Measurements from ENCODE around the gene ANKH.
A peak's percentile ranks its signal among the peaks of the same experiment; 100 is the strongest.

ANKH gene

GRCh38 chr5:14678773-14679334 lies 192.7 kb downstream of the ANKH start:
- Histone ChIP-seq H3K27me3 (ENCODE audit: insufficient read depth, low read length) (no peaks in the 10 kb centered on the region), H3K4me3 (ENCODE audit: low read depth, low read length) (no peak overlapping the region), H4K12ac (ENCODE audit: low read depth, low read length) (no peak overlapping the region), H2BK120ac (ENCODE audit: insufficient read depth, low read length, poor library complexity) (no peak overlapping the region), H2AK5ac (ENCODE audit: low read length) (no peak overlapping the region), H3K27ac (ENCODE audit: low read depth, low read length) (no peak overlapping the region), H3K9ac (ENCODE audit: low read length) (no peak overlapping the region), H3K79me1 (ENCODE audit: low read length) (no peaks in the 10 kb centered on the region), H2BK5ac (ENCODE audit: low read depth, low read length, poor library complexity) (no peak overlapping the region), H3K36me3 (ENCODE audit: control insufficient read depth in 1 of 2, insufficient read depth in 2 of 2, low read length in 2 of 2) (peaks cover 19 to 31% of the 10 kb centered on the region in 2 experiments), H2BK12ac (ENCODE audit: low read length) (no peak overlapping the region), H3K79me2 (ENCODE audit: control insufficient read depth, insufficient read depth, low read length, poor library complexity) (no peaks in the 10 kb centered on the region), H3K4me2 (ENCODE audit: low read length) (no peak overlapping the region), H3K23ac (ENCODE audit: low read length) (no peak overlapping the region), H3K9me3 (ENCODE audit: insufficient read depth, low read depth, low read length) (peaks cover 3% of the 10 kb centered on the region), H3K4me1 (ENCODE audit: control insufficient read depth in 1 of 2, insufficient read depth in 2 of 2, low read length in 2 of 2) (peaks cover 0 to 5% of the 10 kb centered on the region in 2 experiments), H4K8ac (ENCODE audit: low read depth, low read length) (no peak overlapping the region), H3K18ac (ENCODE audit: low read length) (no peak overlapping the region), H3K14ac (ENCODE audit: low read length) (no peak overlapping the region), H4K91ac (ENCODE audit: low read depth, low read length) (no peak overlapping the region), H3K4ac (ENCODE audit: low read depth, low read length) (no peak overlapping the region), H2AFZ (ENCODE audit: insufficient read depth, low read length, poor library complexity) (no peak overlapping the region)
- WGBS (ENCODE audit: extremely low coverage, insufficient coverage, insufficient read length) = no CpG with 5 or more reads among the region's 5 CpGs
- no peak for DNase-seq

- Histone ChIP-seq H3K4me3 (ENCODE audit: low read depth, low read length) (no peak overlapping the region), H3K9me3 (ENCODE audit: insufficient read depth, low read depth, low read length) (peaks cover 3% of the 10 kb centered on the region), H3K27ac (ENCODE audit: low read depth, low read length) (no peak overlapping the region), H3K36me3 (ENCODE audit: control insufficient read depth in 1 of 2, insufficient read depth in 2 of 2, low read length in 2 of 2) (peaks cover 14 to 20% of the 10 kb centered on the region in 2 experiments), H3K79me2 (ENCODE audit: control insufficient read depth, insufficient read depth, low read length, poor library complexity) (no peaks in the 10 kb centered on the region), H3K4ac (ENCODE audit: low read depth, low read length) (no peak overlapping the region), H4K8ac (ENCODE audit: low read depth, low read length) (no peak overlapping the region), H2AK5ac (ENCODE audit: low read length) (no peak overlapping the region), H2AFZ (ENCODE audit: insufficient read depth, low read length, poor library complexity) (no peak overlapping the region), H3K27me3 (ENCODE audit: insufficient read depth, low read length) (no peaks in the 10 kb centered on the region), H2BK5ac (ENCODE audit: low read depth, low read length, poor library complexity) (no peak overlapping the region), H2BK12ac (ENCODE audit: low read length) (no peak overlapping the region), H4K12ac (ENCODE audit: low read depth, low read length) (no peak overlapping the region), H3K18ac (ENCODE audit: low read length) (peak overlapping the region; percentile 3), H3K9ac (ENCODE audit: low read length) (no peak overlapping the region), H3K4me2 (ENCODE audit: low read length) (no peak overlapping the region), H3K23ac (ENCODE audit: low read length) (no peak overlapping the region), H3K4me1 (ENCODE audit: control insufficient read depth in 1 of 2, insufficient read depth in 2 of 2, low read length in 2 of 2) (peaks cover 0 to 5% of the 10 kb centered on the region in 2 experiments), H3K79me1 (ENCODE audit: low read length) (no peaks in the 10 kb centered on the region), H2BK120ac (ENCODE audit: insufficient read depth, low read length, poor library complexity) (no peak overlapping the region), H3K14ac (ENCODE audit: low read length) (no peak overlapping the region), H4K91ac (ENCODE audit: low read depth, low read length) (no peak overlapping the region)
- DNase-seq = no peak
- WGBS (ENCODE audit: extremely low coverage, insufficient coverage, insufficient read length) = no CpG with 5 or more reads among the region's 3 CpGs
Observed at GRCh38 chr5:14676320-14676719, 195.3 kb downstream of the ANKH start.

- WGBS (ENCODE audit: extremely low coverage, insufficient coverage, insufficient read length) = no CpG with 5 or more reads among the region's 6 CpGs
- Histone ChIP-seq H2BK120ac (ENCODE audit: insufficient read depth, low read length, poor library complexity) (no peak overlapping the region), H3K4me1 (ENCODE audit: control insufficient read depth in 1 of 2, insufficient read depth in 2 of 2, low read length in 2 of 2) (peaks cover 0 to 5% of the 10 kb centered on the region in 2 experiments), H3K9me3 (ENCODE audit: insufficient read depth, low read depth, low read length) (peaks cover 3% of the 10 kb centered on the region), H2BK12ac (ENCODE audit: low read length) (no peak overlapping the region), H3K9ac (ENCODE audit: low read length) (no peak overlapping the region), H3K18ac (ENCODE audit: low read length) (no peak overlapping the region), H3K27me3 (ENCODE audit: insufficient read depth, low read length) (no peaks in the 10 kb centered on the region), H3K27ac (ENCODE audit: low read depth, low read length) (no peak overlapping the region), H3K23ac (ENCODE audit: low read length) (no peak overlapping the region), H2AFZ (ENCODE audit: insufficient read depth, low read length, poor library complexity) (no peak overlapping the region), H3K14ac (ENCODE audit: low read length) (no peak overlapping the region), H4K8ac (ENCODE audit: low read depth, low read length) (no peak overlapping the region), H4K91ac (ENCODE audit: low read depth, low read length) (no peak overlapping the region), H2AK5ac (ENCODE audit: low read length) (no peak overlapping the region), H3K4ac (ENCODE audit: low read depth, low read length) (no peak overlapping the region), H3K36me3 (ENCODE audit: control insufficient read depth in 1 of 2, insufficient read depth in 2 of 2, low read length in 2 of 2) (peaks cover 13 to 18% of the 10 kb centered on the region in 2 experiments), H3K4me2 (ENCODE audit: low read length) (no peak overlapping the region), H3K79me2 (ENCODE audit: control insufficient read depth, insufficient read depth, low read length, poor library complexity) (no peaks in the 10 kb centered on the region), H4K12ac (ENCODE audit: low read depth, low read length) (no peak overlapping the region), H2BK5ac (ENCODE audit: low read depth, low read length, poor library complexity) (no peak overlapping the region), H3K79me1 (ENCODE audit: low read length) (no peaks in the 10 kb centered on the region), H3K4me3 (ENCODE audit: low read depth, low read length) (no peak overlapping the region)
- no peak for DNase-seq
Observed at GRCh38 chr5:14675865-14676300, 195.7 kb downstream of the ANKH start.

- H3K79me2 ChIP-seq (ENCODE audit: control insufficient read depth, insufficient read depth, low read length, poor library complexity) = no peaks in the 10 kb centered on the region
- H3K9ac ChIP-seq (ENCODE audit: low read length) = no peak overlapping the region
- H2AFZ ChIP-seq (ENCODE audit: insufficient read depth, low read length, poor library complexity) = no peak overlapping the region
- no peak overlapping the region for H3K18ac ChIP-seq (ENCODE audit: low read length)
- peaks cover 0 to 5% of the 10 kb centered on the region in 2 experiments for H3K4me1 ChIP-seq (ENCODE audit: control insufficient read depth in 1 of 2, insufficient read depth in 2 of 2, low read length in 2 of 2)
- H4K91ac ChIP-seq (ENCODE audit: low read depth, low read length) = no peak overlapping the region
- H2BK5ac ChIP-seq (ENCODE audit: low read depth, low read length, poor library complexity) = no peak overlapping the region
- no peak overlapping the region for H2BK12ac ChIP-seq (ENCODE audit: low read length)
- H4K8ac ChIP-seq (ENCODE audit: low read depth, low read length) = no peak overlapping the region
- peaks cover 3% of the 10 kb centered on the region for H3K9me3 ChIP-seq (ENCODE audit: insufficient read depth, low read depth, low read length)
- H3K4ac ChIP-seq (ENCODE audit: low read depth, low read length) = no peak overlapping the region
- no peak overlapping the region for H3K4me2 ChIP-seq (ENCODE audit: low read length)
- H3K36me3 ChIP-seq (ENCODE audit: control insufficient read depth in 1 of 2, insufficient read depth in 2 of 2, low read length in 2 of 2) = peaks cover 7 to 13% of the 10 kb centered on the region in 2 experiments
- no peak overlapping the region for H3K4me3 ChIP-seq (ENCODE audit: low read depth, low read length)
- no peak overlapping the region for H3K27ac ChIP-seq (ENCODE audit: low read depth, low read length)
- no peak overlapping the region for H4K12ac ChIP-seq (ENCODE audit: low read depth, low read length)
- H2BK120ac ChIP-seq (ENCODE audit: insufficient read depth, low read length, poor library complexity) = no peak overlapping the region
- no peaks in the 10 kb centered on the region for H3K79me1 ChIP-seq (ENCODE audit: low read length)
- no peaks in the 10 kb centered on the region for H3K27me3 ChIP-seq (ENCODE audit: insufficient read depth, low read length)
- no CpG with 5 or more reads among the region's 8 CpGs for WGBS (ENCODE audit: extremely low coverage, insufficient coverage, insufficient read length)
- H3K23ac ChIP-seq (ENCODE audit: low read length) = no peak overlapping the region
- H3K14ac ChIP-seq (ENCODE audit: low read length) = no peak overlapping the region
- no peak overlapping the region for H2AK5ac ChIP-seq (ENCODE audit: low read length)
- DNase-seq = no peak
Observed at GRCh38 chr5:14674983-14675854, 196.4 kb downstream of the ANKH start.
